ENCODE results near the gene PHC2. TPM values are rescaled to one million over a fixed set of nuclear protein-coding genes. Genes with fewer than 3 reads are reported as not detected.

Gene PHC2
- total and polyA plus RNA-seq, 2 of the 13 experiments (the other 11 are each of a cell fraction or from before 2014, with no cell fraction given): 52.5 to 84.9 TPM

DNA sequence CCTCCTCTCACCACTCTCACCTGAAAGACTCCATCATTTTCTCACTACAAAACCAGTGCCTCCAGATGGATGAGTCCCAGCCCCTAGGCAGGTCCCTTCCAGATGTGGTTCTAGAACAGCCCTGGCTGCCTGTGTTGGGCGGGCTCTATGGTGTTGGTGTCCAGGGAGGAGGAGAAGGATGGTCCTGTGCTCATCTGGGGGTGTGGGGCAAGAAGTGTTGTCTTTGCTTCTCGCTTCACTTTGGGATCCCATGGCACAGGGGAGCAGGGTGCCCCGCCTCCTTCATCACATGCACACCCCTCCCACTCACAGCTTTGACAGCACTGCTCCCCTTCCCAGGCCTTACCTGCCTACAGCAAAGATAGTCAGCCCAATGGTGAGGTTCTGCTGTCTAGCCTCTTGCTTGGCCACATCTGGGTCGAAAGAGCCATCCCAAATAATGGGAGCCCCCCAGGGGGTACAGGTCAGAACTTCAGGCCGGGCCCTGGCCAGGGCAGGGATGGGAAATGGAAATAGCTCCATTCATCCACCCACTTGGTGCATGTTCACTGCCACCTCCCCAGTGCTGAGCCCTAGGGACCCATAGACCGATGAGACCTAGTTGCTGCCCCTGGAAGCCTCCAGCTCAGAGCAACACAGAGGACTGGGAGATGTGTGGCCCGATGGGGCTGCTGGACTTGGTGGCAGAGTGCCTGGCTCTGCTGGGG is 119.0 kb downstream of the PHC2 start:
- intact Hi-C loops (cut with micrococcal nuclease; ENCODE audit: unreplicated experiment) (no loop called here), in situ Hi-C loops (cut with HindIII; ENCODE audit: extremely low pct_ligation_motif_present, low pct_unique_long_range_greater_than_20kb) (no loop called here)
- Histone ChIP-seq H3K9me3 (ENCODE audit: low read length) (no peaks in the 10 kb centered on the region), H3K4me3 (replicated peaks in 1 of 3; ENCODE audit: insufficient read depth in 1 of 3, low read depth in 2 of 3, low read length in 3 of 3) (no peak overlapping the region), H4K20me1 (ENCODE audit: insufficient read depth, low read length) (no peaks in the 10 kb centered on the region), H2AFZ (ENCODE audit: low read length) (no peak overlapping the region), H3K36me3 (replicated peaks in 1 of 2; ENCODE audit: control insufficient read depth in 1 of 2, insufficient read depth in 2 of 2, low read length in 2 of 2) (no peaks in the 10 kb centered on the region), H3K27ac (ENCODE audit: extremely low read length, insufficient read depth, low read length) (no peak overlapping the region), H3K4me1 (ENCODE audit: insufficient read depth, low read length) (peaks cover 14% of the 10 kb centered on the region), H3K9ac (ENCODE audit: insufficient read depth, low read depth, low read length) (no peak overlapping the region), H3K4me2 (ENCODE audit: low read depth, low read length) (no peak overlapping the region), H3K27me3 (ENCODE audit: control insufficient read depth in 1 of 2, insufficient read depth in 2 of 2, low read length in 2 of 2) (peaks cover 4 to 21% of the 10 kb centered on the region in 2 experiments), H3K79me2 (ENCODE audit: insufficient read depth, low read length) (no peaks in the 10 kb centered on the region)
- CTCF ChIA-PET (ENCODE audit: low intra/inter-chr PET ratio, low total read pairs): no interaction called here
- no TSS peak for BruUV-seq (replicated peaks)
- no peak for TF ChIP-seq ZFP1 (CRISPR knock-in tag; IDR thresholded peaks at IDR 0.05)
- no peak for TF ChIP-seq RCOR2 (CRISPR knock-in tag; IDR thresholded peaks at IDR 0.05)
- TF ChIP-seq, protein P1, sequence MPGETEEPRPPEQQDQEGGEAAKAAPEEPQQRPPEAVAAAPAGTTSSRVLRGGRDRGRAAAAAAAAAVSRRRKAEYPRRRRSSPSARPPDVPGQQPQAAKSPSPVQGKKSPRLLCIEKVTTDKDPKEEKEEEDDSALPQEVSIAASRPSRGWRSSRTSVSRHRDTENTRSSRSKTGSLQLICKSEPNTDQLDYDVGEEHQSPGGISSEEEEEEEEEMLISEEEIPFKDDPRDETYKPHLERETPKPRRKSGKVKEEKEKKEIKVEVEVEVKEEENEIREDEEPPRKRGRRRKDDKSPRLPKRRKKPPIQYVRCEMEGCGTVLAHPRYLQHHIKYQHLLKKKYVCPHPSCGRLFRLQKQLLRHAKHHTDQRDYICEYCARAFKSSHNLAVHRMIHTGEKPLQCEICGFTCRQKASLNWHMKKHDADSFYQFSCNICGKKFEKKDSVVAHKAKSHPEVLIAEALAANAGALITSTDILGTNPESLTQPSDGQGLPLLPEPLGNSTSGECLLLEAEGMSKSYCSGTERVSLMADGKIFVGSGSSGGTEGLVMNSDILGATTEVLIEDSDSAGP (CRISPR knock-in tag; IDR thresholded peaks at IDR 0.05; ENCODE audit: borderline replicate concordance): no peak
- no peak for TF ChIP-seq HMGXB4 (CRISPR knock-in tag; IDR thresholded peaks at IDR 0.05; ENCODE audit: borderline replicate concordance in 1 of 2, low read depth in 1 of 2)
- TF ChIP-seq FOXK1 (CRISPR knock-in tag; IDR thresholded peaks at IDR 0.05; ENCODE audit: borderline replicate concordance, low read depth): no peak
- TF ChIP-seq RNF219 (CRISPR knock-in tag; IDR thresholded peaks at IDR 0.05): no peak
- no peak for TF ChIP-seq RAD21 (CRISPR knock-in tag; IDR thresholded peaks at IDR 0.05)
- WGBS (ENCODE audit: low lambda C conversion rate): 28% methylated on average over 5 of the region's 7 CpGs
- POLR2A ChIA-PET: no interaction called here
- ATAC-seq: 0 out of 3 replicates have a peak, but pooled peaks have one; percentile 14
- no peak for FAIRE-seq
- no peak for DNase-seq (ENCODE audit: low spot score)

All from HepG2 (cell line).